ENCODE data around the gene TMEM207. TPM values are rescaled to one million over a fixed set of nuclear protein-coding genes. Genes with fewer than 3 reads are reported as not detected.
A peak's percentile ranks its signal among the peaks of the same experiment; 100 is the strongest.

TMEM207 gene
- total and polyA plus RNA-seq, 2 donors, result not detected

GRCh38 chr3:190433626-190434025 lies 16.1 kb downstream of the TMEM207 start:
- Histone ChIP-seq H3K9me3 (ENCODE audit: control insufficient read depth in 2 of 2, insufficient read depth in 1 of 2, low read length in 1 of 2) (no peaks in the 10 kb centered on the region), H3K36me3 (ENCODE audit: control insufficient read depth in 2 of 2, insufficient read depth in 2 of 2, low read length in 1 of 2) (no peaks in the 10 kb centered on the region), H3K27ac (ENCODE audit: low read depth in 1 of 2, low read length in 1 of 2) (no peak overlapping the region), H3K4me1 (ENCODE audit: control insufficient read depth in 2 of 2, insufficient read depth in 2 of 2, low read length in 2 of 2) (no peaks in the 10 kb centered on the region), H3K27me3 (ENCODE audit: control insufficient read depth in 2 of 2, insufficient read depth in 1 of 2, low read length in 1 of 2) (no peaks in the 10 kb centered on the region), H3K4me3 (ENCODE audit: low read length in 2 of 2) (no peak overlapping the region)
- 96% methylated on average over 4 of the region's 4 CpGs for WGBS
- no peak for DNase-seq (ENCODE audit: low read depth in 6 of 9, low spot score in 9 of 9)

- Histone ChIP-seq H3K27ac (ENCODE audit: low read depth in 1 of 2, low read length in 1 of 2) (no peak overlapping the region), H3K4me1 (ENCODE audit: control insufficient read depth in 2 of 2, insufficient read depth in 2 of 2, low read length in 2 of 2) (no peaks in the 10 kb centered on the region), H3K4me3 (ENCODE audit: low read length in 2 of 2) (no peak overlapping the region)
Observed at GRCh38 chr3:190432216-190432615, 17.5 kb downstream of the TMEM207 start.

GRCh38 chr3:190430906-190431305 lies 18.8 kb downstream of the TMEM207 start:
- Histone ChIP-seq H3K27ac (ENCODE audit: low read depth in 1 of 2, low read length in 1 of 2) (no peak overlapping the region), H3K27me3 (ENCODE audit: control insufficient read depth in 2 of 2, insufficient read depth in 1 of 2, low read length in 1 of 2) (no peaks in the 10 kb centered on the region), H3K4me3 (ENCODE audit: low read length in 2 of 2) (no peak overlapping the region), H3K4me1 (ENCODE audit: control insufficient read depth in 2 of 2, insufficient read depth in 2 of 2, low read length in 2 of 2) (no peaks in the 10 kb centered on the region), H3K9me3 (ENCODE audit: control insufficient read depth in 2 of 2, insufficient read depth in 1 of 2, low read length in 1 of 2) (no peaks in the 10 kb centered on the region), H3K36me3 (ENCODE audit: control insufficient read depth in 2 of 2, insufficient read depth in 2 of 2, low read length in 1 of 2) (no peaks in the 10 kb centered on the region)
- WGBS, result 87% methylated on average over 2 of the region's 2 CpGs
- DNase-seq (ENCODE audit: low read depth in 6 of 9, low spot score in 9 of 9), result no peak

More at GRCh38 chr3:190432216-190432615, 17.5 kb downstream of the TMEM207 start:
- no peaks in the 10 kb centered on the region for H3K36me3 ChIP-seq (ENCODE audit: control insufficient read depth in 2 of 2, insufficient read depth in 2 of 2, low read length in 1 of 2)
- H3K9me3 ChIP-seq (ENCODE audit: control insufficient read depth in 2 of 2, insufficient read depth in 1 of 2, low read length in 1 of 2), result no peaks in the 10 kb centered on the region
- no peak for DNase-seq (ENCODE audit: low read depth in 6 of 9, low spot score in 9 of 9)
- no peaks in the 10 kb centered on the region for H3K27me3 ChIP-seq (ENCODE audit: control insufficient read depth in 2 of 2, insufficient read depth in 1 of 2, low read length in 1 of 2)

GRCh38 chr3:190429681-190430080 lies 20.0 kb downstream of the TMEM207 start:
- Histone ChIP-seq H3K4me3 (ENCODE audit: low read length in 2 of 2) (no peak overlapping the region), H3K27ac (ENCODE audit: low read depth in 1 of 2, low read length in 1 of 2) (no peak overlapping the region), H3K4me1 (ENCODE audit: control insufficient read depth in 2 of 2, insufficient read depth in 2 of 2, low read length in 2 of 2) (no peaks in the 10 kb centered on the region), H3K9me3 (ENCODE audit: control insufficient read depth in 2 of 2, insufficient read depth in 1 of 2, low read length in 1 of 2) (no peaks in the 10 kb centered on the region), H3K27me3 (ENCODE audit: control insufficient read depth in 2 of 2, insufficient read depth in 1 of 2, low read length in 1 of 2) (no peaks in the 10 kb centered on the region), H3K36me3 (ENCODE audit: control insufficient read depth in 2 of 2, insufficient read depth in 2 of 2, low read length in 1 of 2) (no peaks in the 10 kb centered on the region)
- WGBS, result 97% methylated on average over 2 of the region's 2 CpGs
- DNase-seq (ENCODE audit: low read depth in 6 of 9, low spot score in 9 of 9), result no peak

GRCh38 chr3:190426806-190427507 lies 22.7 kb downstream of the TMEM207 start:
- Histone ChIP-seq H3K36me3 (ENCODE audit: control insufficient read depth in 2 of 2, insufficient read depth in 2 of 2, low read length in 1 of 2) (no peaks in the 10 kb centered on the region), H3K27me3 (ENCODE audit: control insufficient read depth in 2 of 2, insufficient read depth in 1 of 2, low read length in 1 of 2) (no peaks in the 10 kb centered on the region), H3K9me3 (ENCODE audit: control insufficient read depth in 2 of 2, insufficient read depth in 1 of 2, low read length in 1 of 2) (no peaks in the 10 kb centered on the region), H3K4me3 (ENCODE audit: low read length in 2 of 2) (no peak overlapping the region), H3K27ac (ENCODE audit: low read depth in 1 of 2, low read length in 1 of 2) (no peak overlapping the region), H3K4me1 (ENCODE audit: control insufficient read depth in 2 of 2, insufficient read depth in 2 of 2, low read length in 2 of 2) (no peaks in the 10 kb centered on the region)
- WGBS, result 97% methylated on average over 6 of the region's 6 CpGs
- no peak for DNase-seq (ENCODE audit: low read depth in 6 of 9, low spot score in 9 of 9)

- Histone ChIP-seq H3K27me3 (ENCODE audit: control insufficient read depth in 2 of 2, insufficient read depth in 1 of 2, low read length in 1 of 2) (no peaks in the 10 kb centered on the region), H3K27ac (ENCODE audit: low read depth in 1 of 2, low read length in 1 of 2) (no peak overlapping the region), H3K4me3 (ENCODE audit: low read length in 2 of 2) (no peak overlapping the region), H3K4me1 (ENCODE audit: control insufficient read depth in 2 of 2, insufficient read depth in 2 of 2, low read length in 2 of 2) (no peaks in the 10 kb centered on the region), H3K36me3 (ENCODE audit: control insufficient read depth in 2 of 2, insufficient read depth in 2 of 2, low read length in 1 of 2) (no peaks in the 10 kb centered on the region), H3K9me3 (ENCODE audit: control insufficient read depth in 2 of 2, insufficient read depth in 1 of 2, low read length in 1 of 2) (no peaks in the 10 kb centered on the region)
- no peak for DNase-seq (ENCODE audit: low read depth in 6 of 9, low spot score in 9 of 9)
- 97% methylated on average over 1 of the region's 1 CpG for WGBS
Observed at GRCh38 chr3:190425833-190426232, 23.9 kb downstream of the TMEM207 start.

- Histone ChIP-seq H3K27me3 (ENCODE audit: control insufficient read depth in 2 of 2, insufficient read depth in 1 of 2, low read length in 1 of 2) (no peaks in the 10 kb centered on the region), H3K27ac (ENCODE audit: low read depth in 1 of 2, low read length in 1 of 2) (no peak overlapping the region), H3K36me3 (ENCODE audit: control insufficient read depth in 2 of 2, insufficient read depth in 2 of 2, low read length in 1 of 2) (no peaks in the 10 kb centered on the region), H3K9me3 (ENCODE audit: control insufficient read depth in 2 of 2, insufficient read depth in 1 of 2, low read length in 1 of 2) (no peaks in the 10 kb centered on the region), H3K4me3 (ENCODE audit: low read length in 2 of 2) (no peak overlapping the region), H3K4me1 (ENCODE audit: control insufficient read depth in 2 of 2, insufficient read depth in 2 of 2, low read length in 2 of 2) (no peaks in the 10 kb centered on the region)
- peak in 2 of 9 donors; percentile 17 to 48 for DNase-seq (ENCODE audit: low read depth in 6 of 9, low spot score in 9 of 9)
- WGBS, result 44% methylated on average over 16 of the region's 16 CpGs
Observed at GRCh38 chr3:190424478-190425439, 24.9 kb downstream of the TMEM207 start.

GRCh38 chr3:190424108-190424477 lies 25.6 kb downstream of the TMEM207 start:
- Histone ChIP-seq H3K4me1 (ENCODE audit: control insufficient read depth in 2 of 2, insufficient read depth in 2 of 2, low read length in 2 of 2) (no peaks in the 10 kb centered on the region), H3K9me3 (ENCODE audit: control insufficient read depth in 2 of 2, insufficient read depth in 1 of 2, low read length in 1 of 2) (no peaks in the 10 kb centered on the region), H3K27ac (ENCODE audit: low read depth in 1 of 2, low read length in 1 of 2) (no peak overlapping the region), H3K4me3 (ENCODE audit: low read length in 2 of 2) (no peak overlapping the region), H3K27me3 (ENCODE audit: control insufficient read depth in 2 of 2, insufficient read depth in 1 of 2, low read length in 1 of 2) (no peaks in the 10 kb centered on the region), H3K36me3 (ENCODE audit: control insufficient read depth in 2 of 2, insufficient read depth in 2 of 2, low read length in 1 of 2) (no peaks in the 10 kb centered on the region)
- DNase-seq (ENCODE audit: low read depth in 6 of 9, low spot score in 9 of 9), result no peak
- WGBS, result 64% methylated on average over 2 of the region's 2 CpGs

- 93% methylated on average over 3 of the region's 3 CpGs for WGBS
- Histone ChIP-seq H3K36me3 (ENCODE audit: control insufficient read depth in 2 of 2, insufficient read depth in 2 of 2, low read length in 1 of 2) (no peaks in the 10 kb centered on the region), H3K4me3 (ENCODE audit: low read length in 2 of 2) (no peak overlapping the region), H3K4me1 (ENCODE audit: control insufficient read depth in 2 of 2, insufficient read depth in 2 of 2, low read length in 2 of 2) (no peaks in the 10 kb centered on the region), H3K27ac (ENCODE audit: low read depth in 1 of 2, low read length in 1 of 2) (no peak overlapping the region), H3K9me3 (ENCODE audit: control insufficient read depth in 2 of 2, insufficient read depth in 1 of 2, low read length in 1 of 2) (peaks cover 0 to 15% of the 10 kb centered on the region in 2 donors), H3K27me3 (ENCODE audit: control insufficient read depth in 2 of 2, insufficient read depth in 1 of 2, low read length in 1 of 2) (no peaks in the 10 kb centered on the region)
- no peak for DNase-seq (ENCODE audit: low read depth in 6 of 9, low spot score in 9 of 9)
Observed at GRCh38 chr3:190414297-190414696, 35.4 kb downstream of the TMEM207 start.

Measured in thymus (tissue), 11 donors.